Parathyroid adenoma (tissue), 2 donors: ENCODE results near the gene COL4A3.
A peak's percentile ranks its signal among the peaks of the same experiment; 100 is the strongest.

ENCODE experiments used
- H2AFZ ChIP-seq: fragments of 300-600 bp; sonication (generic); one replicate; pipeline ENCODE4 v1.7.0; 2017; ENCODE audit warnings: antibody characterized with exemption, mild to moderate bottlenecking
- H3K27ac ChIP-seq: fragments of 300-600 bp; sonication (generic); one replicate; pipeline ENCODE4 v1.7.0; 2017
- H3K27me3 ChIP-seq: fragments of 300-600 bp; sonication (generic); one replicate; pipeline ENCODE4 v1.7.0; 2017; ENCODE audit warnings: low read length; ENCODE audit not compliant: control insufficient read depth, insufficient read depth
- H3K36me3 ChIP-seq: fragments of 300-600 bp; sonication (generic); one replicate; pipeline ENCODE4 v1.7.0; 2017; ENCODE audit warnings: low read length; ENCODE audit not compliant: control insufficient read depth, insufficient read depth
- H3K4me1 ChIP-seq: fragments of 300-600 bp; sonication (generic); one replicate; pipeline ENCODE4 v1.7.0; 2017; ENCODE audit warnings: control low read depth
- H3K4me2 ChIP-seq: fragments of 300-600 bp; sonication (generic); one replicate; pipeline ENCODE4 v1.7.0; 2017; ENCODE audit warnings: low read length
- H3K4me3 ChIP-seq: fragments of 300-600 bp; sonication (generic); one replicate; pipeline ENCODE4 v1.7.0; 2017; ENCODE audit warnings: low read depth, low read length
- H3K79me2 ChIP-seq: fragments of 300-600 bp; sonication (generic); one replicate; pipeline ENCODE4 v1.7.0; 2017; ENCODE audit warnings: control low read depth
- H3K9ac ChIP-seq: fragments of 300-600 bp; sonication (generic); one replicate; pipeline ENCODE4 v1.7.0; 2017; ENCODE audit warnings: mild to moderate bottlenecking
- H3K9me3 ChIP-seq: fragments of 300-600 bp; sonication (generic); one replicate; pipeline ENCODE4 v1.7.0; 2017; ENCODE audit warnings: low read length; ENCODE audit not compliant: control insufficient read depth
- TF ChIP-seq, protein P1 (sequence below): fragments of 300-600 bp; sonication (generic); IDR thresholded peaks from one replicate; pipeline ENCODE4 v1.7.0; 2017; ENCODE audit warnings: antibody characterized with exemption, mild to moderate bottlenecking
- donor health status: primary hyperparathyroidism.

The COL4A3 gene

DNA sequence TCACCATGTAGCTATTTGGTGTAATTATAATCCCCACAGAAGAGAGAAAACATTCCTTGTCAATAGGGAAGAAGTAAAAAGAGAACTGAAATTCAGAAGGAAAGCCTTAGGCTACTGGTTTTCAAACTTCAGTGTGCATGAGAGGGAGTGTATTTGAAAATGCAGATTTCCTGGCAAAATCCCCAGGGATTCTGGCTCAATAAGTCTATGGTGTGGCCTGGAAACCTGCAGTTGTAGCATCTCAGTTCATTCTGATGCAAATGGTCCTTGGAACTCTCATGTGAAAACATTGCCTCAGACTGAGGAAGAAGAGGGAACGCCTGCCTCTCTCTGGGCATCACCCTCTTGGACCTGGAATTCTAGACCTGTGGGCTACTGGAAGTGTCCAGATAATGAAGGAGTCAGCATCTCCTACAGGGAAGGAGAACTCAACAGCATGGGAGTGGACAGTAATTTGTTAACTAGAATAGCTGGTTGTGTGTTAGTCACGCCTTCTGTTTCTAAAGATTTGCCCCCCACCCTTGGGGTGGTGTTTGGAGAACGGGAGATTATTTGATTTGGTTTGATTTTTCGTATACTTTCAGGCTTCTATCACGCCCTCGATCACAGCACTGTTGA lies 21.3 kb downstream of the COL4A3 start:
- Histone ChIP-seq H3K9me3 (no peaks in the 10 kb centered on the region), H3K9ac (no peak overlapping the region), H3K27me3 (no peaks in the 10 kb centered on the region), H2AFZ (no peak overlapping the region), H3K4me2 (no peak overlapping the region), H3K79me2 (no peaks in the 10 kb centered on the region), H3K4me3 (no peak overlapping the region), H3K4me1 (no peaks in the 10 kb centered on the region), H3K27ac (no peak overlapping the region), H3K36me3 (no peaks in the 10 kb centered on the region)
- TF ChIP-seq, protein P1, sequence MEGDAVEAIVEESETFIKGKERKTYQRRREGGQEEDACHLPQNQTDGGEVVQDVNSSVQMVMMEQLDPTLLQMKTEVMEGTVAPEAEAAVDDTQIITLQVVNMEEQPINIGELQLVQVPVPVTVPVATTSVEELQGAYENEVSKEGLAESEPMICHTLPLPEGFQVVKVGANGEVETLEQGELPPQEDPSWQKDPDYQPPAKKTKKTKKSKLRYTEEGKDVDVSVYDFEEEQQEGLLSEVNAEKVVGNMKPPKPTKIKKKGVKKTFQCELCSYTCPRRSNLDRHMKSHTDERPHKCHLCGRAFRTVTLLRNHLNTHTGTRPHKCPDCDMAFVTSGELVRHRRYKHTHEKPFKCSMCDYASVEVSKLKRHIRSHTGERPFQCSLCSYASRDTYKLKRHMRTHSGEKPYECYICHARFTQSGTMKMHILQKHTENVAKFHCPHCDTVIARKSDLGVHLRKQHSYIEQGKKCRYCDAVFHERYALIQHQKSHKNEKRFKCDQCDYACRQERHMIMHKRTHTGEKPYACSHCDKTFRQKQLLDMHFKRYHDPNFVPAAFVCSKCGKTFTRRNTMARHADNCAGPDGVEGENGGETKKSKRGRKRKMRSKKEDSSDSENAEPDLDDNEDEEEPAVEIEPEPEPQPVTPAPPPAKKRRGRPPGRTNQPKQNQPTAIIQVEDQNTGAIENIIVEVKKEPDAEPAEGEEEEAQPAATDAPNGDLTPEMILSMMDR: no peak

DNA sequence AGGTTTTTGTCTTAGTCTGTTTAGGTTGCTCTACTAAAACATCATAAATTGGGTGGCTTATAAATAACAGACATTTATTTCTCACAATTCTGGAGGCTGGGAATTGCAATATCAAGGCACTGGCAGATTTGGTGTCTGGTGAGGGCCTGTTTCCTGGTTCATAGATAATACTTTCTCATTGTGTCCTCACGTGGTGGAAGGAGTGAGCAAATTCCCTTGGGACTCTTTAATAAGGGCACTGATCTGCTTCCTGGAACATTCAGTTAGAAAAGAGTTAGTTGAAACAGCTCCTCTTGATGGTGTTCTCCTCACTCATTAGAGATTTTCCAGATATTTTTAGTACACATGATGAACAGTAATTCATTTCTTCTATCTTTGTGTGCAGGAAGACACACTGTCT lies 22.3 kb downstream of the COL4A3 start:
- Histone ChIP-seq H2AFZ (no peak overlapping the region), H3K4me1 (no peaks in the 10 kb centered on the region), H3K9ac (no peak overlapping the region), H3K36me3 (no peaks in the 10 kb centered on the region), H3K4me2 (no peak overlapping the region), H3K4me3 (no peak overlapping the region), H3K27me3 (no peaks in the 10 kb centered on the region), H3K79me2 (no peaks in the 10 kb centered on the region), H3K9me3 (no peaks in the 10 kb centered on the region), H3K27ac (no peak overlapping the region)
- TF ChIP-seq, protein P1: no peak

DNA sequence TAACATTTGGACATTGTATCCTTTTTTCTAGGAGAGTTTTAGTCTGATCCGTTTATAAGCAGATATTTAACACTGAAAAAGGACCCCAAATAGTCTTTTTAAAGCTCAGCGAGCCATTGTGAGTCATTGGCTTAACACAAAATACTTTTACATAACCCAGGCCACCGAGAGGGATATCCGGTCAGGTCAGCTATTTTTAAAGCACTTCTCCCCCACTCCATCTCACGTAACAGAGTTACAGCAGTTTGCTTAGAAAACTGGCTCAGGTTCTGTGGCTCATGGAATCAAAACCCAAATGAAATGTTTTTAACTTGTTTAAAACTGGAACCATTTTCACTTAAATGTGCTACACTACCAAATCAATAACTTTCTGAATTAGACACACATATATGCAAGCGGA lies 23.9 kb downstream of the COL4A3 start:
- no peak overlapping the region for H3K4me2 ChIP-seq
- peak overlapping the region; percentile 32 for H3K27ac ChIP-seq
- TF ChIP-seq, protein P1: no peak
- H3K4me1 ChIP-seq: no peaks in the 10 kb centered on the region
- H3K79me2 ChIP-seq: no peaks in the 10 kb centered on the region
- no peak overlapping the region for H3K9ac ChIP-seq
- H3K36me3 ChIP-seq: no peaks in the 10 kb centered on the region
- no peaks in the 10 kb centered on the region for H3K9me3 ChIP-seq
- no peak overlapping the region for H2AFZ ChIP-seq
- no peak overlapping the region for H3K4me3 ChIP-seq
- H3K27me3 ChIP-seq: no peaks in the 10 kb centered on the region

DNA sequence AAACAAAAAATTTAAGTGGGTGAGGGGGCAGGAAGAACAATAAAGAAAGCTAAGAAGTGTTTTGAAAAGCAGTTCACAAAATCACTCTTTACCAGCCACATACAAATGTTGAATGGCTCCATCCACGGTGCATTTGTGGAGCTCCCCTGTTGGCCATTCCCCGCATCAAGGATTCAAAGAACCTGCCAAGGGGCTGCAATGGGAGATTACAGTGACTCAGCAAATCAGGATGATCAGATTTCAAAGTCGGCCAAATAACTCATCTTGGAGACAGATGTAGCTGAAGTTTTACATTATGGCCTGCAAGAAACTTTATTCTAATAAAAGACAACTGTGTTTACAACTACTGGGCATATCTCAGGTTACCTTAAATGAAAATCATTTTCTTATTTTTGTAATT lies 26.9 kb downstream of the COL4A3 start:
- no peak overlapping the region for H3K4me2 ChIP-seq
- no peaks in the 10 kb centered on the region for H3K36me3 ChIP-seq
- H2AFZ ChIP-seq: no peak overlapping the region
- no peak overlapping the region for H3K9ac ChIP-seq
- no peak overlapping the region for H3K4me3 ChIP-seq
- TF ChIP-seq, protein P1: no peak
- H3K9me3 ChIP-seq: no peaks in the 10 kb centered on the region
- H3K27me3 ChIP-seq: no peaks in the 10 kb centered on the region
- H3K27ac ChIP-seq: no peak overlapping the region
- no peaks in the 10 kb centered on the region for H3K4me1 ChIP-seq
- H3K79me2 ChIP-seq: no peaks in the 10 kb centered on the region

DNA sequence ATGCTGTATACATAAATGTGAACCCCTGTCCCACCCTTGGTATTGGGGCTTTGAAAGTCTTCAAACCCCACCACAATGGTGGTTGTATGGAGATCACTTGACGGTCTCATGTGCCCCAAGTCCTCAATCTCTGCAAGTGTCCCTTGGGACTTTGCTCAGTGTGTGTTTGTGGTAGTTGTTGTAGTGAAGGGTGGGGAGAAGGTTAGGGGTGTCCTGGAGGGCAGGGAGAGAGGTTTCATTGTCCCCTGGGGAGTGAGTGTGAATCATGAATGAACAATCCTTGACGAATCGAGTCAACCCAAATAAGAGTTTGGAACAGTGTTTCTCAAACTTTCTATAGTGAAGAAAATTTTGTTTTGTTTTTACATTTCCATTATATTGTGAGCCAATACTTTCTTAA lies 28.1 kb downstream of the COL4A3 start:
- Histone ChIP-seq H3K4me1 (no peaks in the 10 kb centered on the region), H3K9ac (no peak overlapping the region), H3K4me2 (no peak overlapping the region), H3K27ac (no peak overlapping the region), H3K27me3 (no peaks in the 10 kb centered on the region), H3K4me3 (no peak overlapping the region), H3K79me2 (no peaks in the 10 kb centered on the region), H3K9me3 (no peaks in the 10 kb centered on the region), H2AFZ (no peak overlapping the region), H3K36me3 (no peaks in the 10 kb centered on the region)
- TF ChIP-seq, protein P1: no peak
